Measurements from ENCODE around the gene TMEM175.

GRCh38 chr4:889516-889915 is 42.7 kb upstream of the TMEM175 start:
- no peak for TF ChIP-seq CTCF (IDR thresholded peaks at IDR 0.05; ENCODE audit: low read depth, low read length)
- TF ChIP-seq POLR2A (IDR thresholded peaks at IDR 0.05; ENCODE audit: extremely low read depth, insufficient read length), result no peak
- TF ChIP-seq MAX (IDR thresholded peaks at IDR 0.05; ENCODE audit: low read depth, low read length), result no peak
